NT2/D1 (cell line): ENCODE data around the gene ERN2.

Experiments used
- DNase-seq: peaks from one replicate; pipeline ENCODE4 v3.0.0-alpha.2; 2011; ENCODE audit warnings: low read depth, low spot score
- H3K27me3 ChIP-seq: 2 replicates; pipeline ENCODE4 v1.6.0; 2011; ENCODE audit warnings: mild to moderate bottlenecking; ENCODE audit not compliant: insufficient read length, insufficient read depth
- H3K36me3 ChIP-seq: 2 replicates; pipeline ENCODE4 v1.6.1; 2011; ENCODE audit warnings: mild to moderate bottlenecking, low read length, mixed read lengths; ENCODE audit not compliant: insufficient read depth, insufficient read length
- H3K4me1 ChIP-seq: 2 replicates; pipeline ENCODE4 v1.5.1; 2011; ENCODE audit not compliant: insufficient read depth, insufficient read length
- H3K4me3 ChIP-seq: 2 replicates; pipeline ENCODE4 v1.5.1; 2011; ENCODE audit warnings: low read depth; ENCODE audit not compliant: insufficient read length
- H3K9ac ChIP-seq: 2 replicates; pipeline ENCODE4 v1.6.0; 2011; ENCODE audit warnings: low read depth; ENCODE audit not compliant: insufficient read length
- H3K9me3 ChIP-seq: 2 replicates; pipeline ENCODE4 v1.5.1; 2011; ENCODE audit warnings: mild to moderate bottlenecking, low read length; ENCODE audit not compliant: insufficient read depth
- SUZ12 ChIP-seq: IDR thresholded peaks from 2 replicates; pipeline ENCODE4 v1.6.1; 2011; ENCODE audit not compliant: insufficient read length, insufficient read depth; ENCODE audit errors: extremely low read depth
- YY1 ChIP-seq: IDR thresholded peaks from 2 replicates; pipeline ENCODE4 v1.6.1; 2011; ENCODE audit not compliant: insufficient read length, insufficient read depth
- ZNF274 ChIP-seq: IDR thresholded peaks from 2 replicates; pipeline ENCODE4 v1.6.1; 2011; ENCODE audit warnings: mild to moderate bottlenecking, low read depth, low read length

The ERN2 gene

DNA sequence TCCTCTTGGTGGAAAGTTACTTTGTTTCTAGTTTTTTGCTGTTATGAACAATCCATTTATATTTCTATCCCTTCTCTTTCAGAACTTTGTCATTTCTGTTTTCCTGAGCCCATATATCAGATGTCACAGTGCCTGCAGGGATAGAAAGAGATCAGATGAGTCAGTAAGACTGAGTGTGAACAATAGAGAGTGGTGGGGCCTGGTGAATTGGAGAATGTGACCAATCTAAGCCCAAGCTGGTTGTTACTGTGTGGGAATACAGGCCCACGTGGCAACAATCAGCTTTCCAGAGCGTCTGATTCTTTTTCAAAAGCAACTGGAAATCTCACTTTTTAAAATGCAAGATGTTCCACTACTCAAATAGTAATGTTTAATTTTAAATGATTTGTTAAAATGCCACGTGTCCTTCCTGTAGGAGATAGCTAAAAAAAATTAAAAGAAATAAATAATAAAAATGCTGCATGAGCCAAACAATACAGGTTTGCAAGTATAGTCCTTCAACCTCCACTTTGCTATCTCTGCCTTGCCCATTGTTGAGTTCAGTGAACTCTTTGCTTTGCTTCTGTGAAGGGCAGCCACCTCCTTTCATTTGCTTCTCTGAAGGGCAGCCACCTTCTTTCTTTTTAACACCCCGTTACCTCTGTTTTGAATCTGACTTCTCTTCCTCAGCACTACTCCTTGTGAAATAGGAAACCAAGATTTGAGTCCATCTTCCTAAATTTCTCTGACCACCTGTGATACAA lies 62.2 kb downstream of the ERN2 start:
- Histone ChIP-seq H3K9ac (no peak overlapping the region), H3K9me3 (no peaks in the 10 kb centered on the region), H3K27me3 (no peaks in the 10 kb centered on the region), H3K4me3 (no peak overlapping the region), H3K4me1 (no peaks in the 10 kb centered on the region), H3K36me3 (peaks cover 60% of the 10 kb centered on the region)
- DNase-seq: no peak
- TF ChIP-seq YY1 (no peak), ZNF274 (no peak), SUZ12 (no peak)

DNA sequence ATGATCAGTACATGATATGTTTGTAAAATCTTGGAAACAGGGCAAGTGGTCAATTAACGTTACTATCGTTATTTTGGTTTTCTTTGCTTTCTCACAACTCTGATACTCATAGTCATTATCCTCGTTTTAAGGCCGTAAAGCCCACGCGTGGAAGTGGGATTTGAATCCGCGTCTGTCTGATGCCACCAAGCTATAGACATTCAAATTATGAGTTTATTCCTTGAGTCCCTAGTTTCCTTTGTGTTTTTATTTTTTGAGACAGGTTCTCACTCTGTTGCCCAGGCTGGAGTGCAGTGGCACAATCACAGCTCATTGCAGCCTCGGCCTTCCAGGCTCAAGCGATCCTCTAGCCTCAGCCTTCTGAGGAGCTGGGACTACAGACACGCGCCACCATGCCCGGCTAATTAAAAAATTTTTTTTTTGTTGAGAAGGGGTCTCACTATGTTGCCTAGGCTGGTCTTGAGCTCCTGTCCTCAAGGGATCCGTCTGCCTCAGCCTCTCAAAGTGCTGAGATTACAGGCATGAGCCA lies 70.7 kb downstream of the ERN2 start:
- Histone ChIP-seq H3K9me3 (no peaks in the 10 kb centered on the region), H3K4me1 (no peaks in the 10 kb centered on the region), H3K9ac (peak overlapping the region; percentile 57), H3K27me3 (no peaks in the 10 kb centered on the region), H3K36me3 (peaks cover 64% of the 10 kb centered on the region), H3K4me3 (peak overlapping the region; percentile 96)
- DNase-seq: no peak
- no peak for TF ChIP-seq SUZ12
- no peak for TF ChIP-seq YY1
- TF ChIP-seq ZNF274: no peak

GRCh38 chr16:23640931-23641765 lies 71.9 kb downstream of the ERN2 start, which contains the start of the genes DCTN5 and PALB2:
Gene DCTN5 (plus strand): TSS chr16:23641466. CDS start chr16:23641543, 77 bp downstream.
Gene PALB2 (minus strand): TSS chr16:23641310. CDS start chr16:23641157, 153 bp downstream.
- DNase-seq: peak; percentile 95
- Histone ChIP-seq H3K9me3 (no peaks in the 10 kb centered on the region), H3K4me1 (no peaks in the 10 kb centered on the region), H3K27me3 (no peaks in the 10 kb centered on the region), H3K9ac (peak within 1 kb of the TSS; percentile 100), H3K36me3 (peaks cover 64% of the 10 kb centered on the region), H3K4me3 (peak within 1 kb of the TSS; percentile 96)
- no peak for TF ChIP-seq ZNF274
- peak; percentile 41 for TF ChIP-seq YY1
- TF ChIP-seq SUZ12: no peak

DNA sequence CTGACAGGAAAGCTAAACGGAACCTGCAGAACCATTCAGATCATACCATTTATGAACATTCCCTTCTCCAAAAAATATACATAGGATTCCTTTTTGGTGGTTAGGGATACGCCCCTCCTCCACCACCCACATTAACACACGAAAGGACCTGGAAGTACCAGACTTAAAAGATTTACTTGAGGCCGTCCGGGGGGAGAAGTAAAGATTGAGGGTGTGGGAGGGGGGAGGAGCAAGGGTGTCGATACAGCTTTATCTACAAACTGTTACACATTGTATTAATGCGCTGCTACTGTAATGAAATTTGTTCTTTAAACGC lies 72.4 kb downstream of the ERN2 start:
- Histone ChIP-seq H3K9me3 (no peaks in the 10 kb centered on the region), H3K9ac (peak overlapping the region; percentile 100), H3K36me3 (peaks cover 65% of the 10 kb centered on the region), H3K27me3 (no peaks in the 10 kb centered on the region), H3K4me3 (peak overlapping the region; percentile 96), H3K4me1 (no peaks in the 10 kb centered on the region)
- DNase-seq: peak; percentile 63
- TF ChIP-seq YY1: no peak
- TF ChIP-seq SUZ12: no peak
- TF ChIP-seq ZNF274: no peak
